Colonic mucosa (tissue), 4 donors: ENCODE results near the gene BMP7. TPM values are rescaled to one million over a fixed set of nuclear protein-coding genes. Genes with fewer than 3 reads are reported as not detected.

Source experiments
- DNase-seq: peaks from one replicate; pipeline ENCODE4 v3.0.0-alpha.2; 2020
- H3K27ac ChIP-seq: fragments of 200-600 bp; one replicate; pipeline ENCODE4 v1.8.0; 2021
- H3K27me3 ChIP-seq: fragments of 200-600 bp; one replicate; pipeline ENCODE4 v1.8.0; 2021
- H3K36me3 ChIP-seq: fragments of 200-600 bp; one replicate; pipeline ENCODE4 v1.8.0; 2021
- H3K4me1 ChIP-seq: fragments of 200-600 bp; one replicate; pipeline ENCODE4 v1.8.0; 2021; ENCODE audit warnings: mild to moderate bottlenecking
- H3K4me3 ChIP-seq: fragments of 200-600 bp; one replicate; pipeline ENCODE4 v1.8.0; 2021
- H3K9ac ChIP-seq, 2 donors: one replicate each; pipeline ENCODE4 v1.7.0; 2013; ENCODE audit warnings: control low read depth in 2 of 2, low read depth in 2 of 2, low read length in 2 of 2
- H3K9me3 ChIP-seq: fragments of 200-600 bp; one replicate; pipeline ENCODE4 v1.8.0; 2021
- intact Hi-C: fragments of 100-400 bp; cut with DNase I; formaldehyde crosslinking; loops from one replicate; pipeline ENCODE4 v1.14.1; 2022
- total RNA-seq, 2 donors: library from RNA; stranded (reverse); fragmentation: NEBNext Ultra II Directional in 1 of 2; extraction: Animal tissue kit (Norgen Biotek cat#: 25700) in 1 of 2; gene quantifications; one replicate each; pipeline ENCODE4 v1.2.1, GENCODE V29; 2021
- TF ChIP-seq, protein P1 (sequence below): fragments of 200-600 bp; IDR thresholded peaks from one replicate; pipeline ENCODE4 v1.8.0; 2022; ENCODE audit warnings: antibody characterized with exemption, mild to moderate bottlenecking
- donor health status: healthy.
- donor health status: DM: no; HTN: no; CAD: no.
- donor health status: DM: no; HTN: no; CAD: no.

Gene BMP7
- 1 to 10 TPM; 1.3 to 3.2 TPM for total RNA-seq

- peaks cover 38% of the 10 kb centered on the region for H3K27me3 ChIP-seq
- intact Hi-C loops = no loop called here
- H3K9me3 ChIP-seq = no peaks in the 10 kb centered on the region
- H3K27ac ChIP-seq = no peak within 1 kb of the TSS
- H3K36me3 ChIP-seq = no peaks in the 10 kb centered on the region
- DNase-seq = peak; percentile 24
- no peaks in the 10 kb centered on the region for H3K4me1 ChIP-seq
- H3K4me3 ChIP-seq = peak within 1 kb of the TSS; percentile 20
- peak within 1 kb of the TSS in 1 of 2 donors; percentile 24 for H3K9ac ChIP-seq
- TF ChIP-seq, protein P1, sequence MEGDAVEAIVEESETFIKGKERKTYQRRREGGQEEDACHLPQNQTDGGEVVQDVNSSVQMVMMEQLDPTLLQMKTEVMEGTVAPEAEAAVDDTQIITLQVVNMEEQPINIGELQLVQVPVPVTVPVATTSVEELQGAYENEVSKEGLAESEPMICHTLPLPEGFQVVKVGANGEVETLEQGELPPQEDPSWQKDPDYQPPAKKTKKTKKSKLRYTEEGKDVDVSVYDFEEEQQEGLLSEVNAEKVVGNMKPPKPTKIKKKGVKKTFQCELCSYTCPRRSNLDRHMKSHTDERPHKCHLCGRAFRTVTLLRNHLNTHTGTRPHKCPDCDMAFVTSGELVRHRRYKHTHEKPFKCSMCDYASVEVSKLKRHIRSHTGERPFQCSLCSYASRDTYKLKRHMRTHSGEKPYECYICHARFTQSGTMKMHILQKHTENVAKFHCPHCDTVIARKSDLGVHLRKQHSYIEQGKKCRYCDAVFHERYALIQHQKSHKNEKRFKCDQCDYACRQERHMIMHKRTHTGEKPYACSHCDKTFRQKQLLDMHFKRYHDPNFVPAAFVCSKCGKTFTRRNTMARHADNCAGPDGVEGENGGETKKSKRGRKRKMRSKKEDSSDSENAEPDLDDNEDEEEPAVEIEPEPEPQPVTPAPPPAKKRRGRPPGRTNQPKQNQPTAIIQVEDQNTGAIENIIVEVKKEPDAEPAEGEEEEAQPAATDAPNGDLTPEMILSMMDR = no peak
These were observed at the start of gene BMP7 for GRCh38 chr20:57266291-57267157. TSS of gene BMP7 (minus strand) at chr20:57266641. CDS start at chr20:57266122, 519 bp downstream.

DNA sequence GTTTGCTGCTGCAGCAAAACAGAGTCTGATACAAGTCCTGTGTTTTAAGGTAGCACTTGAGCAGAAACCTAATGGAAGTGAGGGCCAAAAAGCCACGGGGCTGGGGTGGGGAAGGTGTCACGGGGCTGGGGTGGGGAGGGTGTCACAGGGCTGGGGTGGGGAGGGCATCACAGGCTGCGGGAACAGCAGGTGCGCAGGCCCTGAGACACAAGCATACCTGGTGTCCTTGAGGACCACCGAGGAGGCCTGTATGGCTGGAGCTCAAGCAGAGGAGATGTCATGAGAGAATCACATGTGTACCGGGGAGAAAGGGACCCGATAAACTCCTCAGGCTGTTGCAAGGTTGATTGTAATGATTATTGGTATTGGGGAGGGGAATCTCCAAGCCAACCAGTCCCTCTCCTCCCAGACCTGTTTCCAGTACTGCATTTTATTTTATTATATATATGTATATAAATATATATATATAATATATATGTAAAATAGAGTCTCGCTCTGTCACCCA lies 49.6 kb upstream of the BMP7 start:
- Histone ChIP-seq H3K9ac (no peak overlapping the region), H3K4me3 (no peak overlapping the region), H3K4me1 (no peaks in the 10 kb centered on the region), H3K36me3 (no peaks in the 10 kb centered on the region), H3K27me3 (no peaks in the 10 kb centered on the region), H3K9me3 (no peaks in the 10 kb centered on the region), H3K27ac (no peak overlapping the region)
- TF ChIP-seq, protein P1 = no peak
- intact Hi-C loops = no loop called here
- no peak for DNase-seq

DNA sequence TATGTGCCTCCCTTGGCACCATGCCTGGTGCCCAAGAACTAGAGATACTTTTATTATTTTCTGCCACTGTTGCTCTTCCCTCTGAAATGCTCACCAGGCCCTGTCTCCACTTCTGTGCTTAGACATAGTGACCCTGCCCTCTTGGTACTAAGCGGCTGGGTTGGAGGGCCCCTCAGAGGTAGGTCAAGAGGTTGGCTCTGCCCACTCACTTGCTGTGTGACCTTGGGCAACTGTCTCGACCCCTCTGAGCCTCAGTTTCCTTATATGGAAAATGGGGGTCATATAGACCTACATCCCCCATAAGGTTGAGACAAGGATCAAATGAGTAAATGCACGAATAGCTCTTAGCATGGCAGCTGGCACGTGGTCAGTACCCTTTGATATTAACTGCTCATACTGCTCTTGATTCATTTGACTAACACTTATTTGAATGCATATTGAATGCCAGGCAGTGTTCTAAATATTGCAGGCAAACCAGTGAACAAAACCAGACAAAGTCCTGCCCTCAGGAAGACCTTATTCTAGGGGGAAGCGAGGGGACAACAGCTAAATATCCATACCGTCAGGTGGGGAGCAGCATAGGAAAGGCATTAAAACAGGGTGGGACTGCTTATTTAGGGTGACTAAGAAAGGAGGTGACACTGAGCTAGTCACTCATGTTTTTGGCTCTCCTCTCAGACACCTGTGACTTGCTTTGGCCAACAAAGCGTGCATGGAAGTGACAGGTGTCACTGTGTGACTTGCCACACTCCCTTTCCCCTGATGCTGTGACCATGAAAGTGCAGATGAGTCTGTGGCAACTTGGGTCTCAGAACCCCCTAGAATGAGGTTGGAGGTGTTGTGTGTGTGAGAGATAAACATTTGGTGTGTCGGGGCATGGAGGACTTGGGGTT lies 48.9 kb upstream of the BMP7 start:
- H3K36me3 ChIP-seq = no peaks in the 10 kb centered on the region
- no peak overlapping the region for H3K27ac ChIP-seq
- no peak for DNase-seq
- no peak overlapping the region for H3K9ac ChIP-seq
- H3K4me3 ChIP-seq = no peak overlapping the region
- H3K27me3 ChIP-seq = no peaks in the 10 kb centered on the region
- TF ChIP-seq, protein P1 = no peak
- H3K9me3 ChIP-seq = no peaks in the 10 kb centered on the region
- H3K4me1 ChIP-seq = no peaks in the 10 kb centered on the region
- intact Hi-C loops = no loop called here

DNA sequence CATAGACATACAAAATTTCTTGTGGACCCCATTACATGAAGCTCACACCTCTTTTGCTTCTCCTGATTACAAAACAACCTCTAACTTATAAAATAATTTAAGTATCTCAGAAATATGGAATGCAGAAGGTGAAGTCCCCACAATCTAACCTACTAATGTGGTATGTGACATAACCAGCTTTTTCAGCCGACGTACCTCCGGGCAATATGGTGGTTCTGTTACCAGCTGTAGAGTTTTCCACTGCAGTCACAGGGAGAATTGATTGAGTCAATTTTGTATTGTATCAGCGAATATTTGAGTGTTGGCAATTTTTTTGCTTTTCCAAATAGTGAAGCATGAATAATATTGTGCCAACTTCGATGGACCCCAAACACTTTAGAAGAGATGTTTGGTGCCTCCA lies 47.5 kb upstream of the BMP7 start:
- Histone ChIP-seq H3K9me3 (no peaks in the 10 kb centered on the region), H3K4me3 (no peak overlapping the region), H3K36me3 (no peaks in the 10 kb centered on the region), H3K27ac (no peak overlapping the region), H3K27me3 (no peaks in the 10 kb centered on the region), H3K9ac (no peak overlapping the region), H3K4me1 (no peaks in the 10 kb centered on the region)
- intact Hi-C loops = no loop called here
- TF ChIP-seq, protein P1 = no peak
- no peak for DNase-seq

GRCh38 chr20:57313230-57313629 lies 46.8 kb upstream of the BMP7 start:
- intact Hi-C loops = no loop called here
- no peaks in the 10 kb centered on the region for H3K4me1 ChIP-seq
- H3K27ac ChIP-seq = no peak overlapping the region
- no peaks in the 10 kb centered on the region for H3K36me3 ChIP-seq
- no peaks in the 10 kb centered on the region for H3K9me3 ChIP-seq
- H3K9ac ChIP-seq = no peak overlapping the region
- no peak for DNase-seq
- H3K27me3 ChIP-seq = no peaks in the 10 kb centered on the region
- TF ChIP-seq, protein P1 = no peak
- H3K4me3 ChIP-seq = no peak overlapping the region
